Umbilical cord (tissue), 2 donors: ENCODE measurements around the gene ASTN1. TPM values are rescaled to one million over a fixed set of nuclear protein-coding genes. Genes with fewer than 3 reads are reported as not detected.
"Not testable (repeated sequence)": the region's sequence is repeated elsewhere in the genome, so short reads cannot be mapped to it uniquely, and the experiment has no call there.

Source experiments
- DNase-seq: peaks from one replicate; pipeline ENCODE4 v3.0.0-alpha.2; 2015; ENCODE audit warnings: low spot score
- total RNA-seq: library from RNA; depleted of rRNA; stranded (reverse); fragments of >200 nt; gene quantifications from one replicate; pipeline ENCODE4 v1.2.3, GENCODE V29; 2014; ENCODE audit warnings: low replicate concordance; ENCODE audit not compliant: insufficient read depth

Gene ASTN1
- total RNA-seq, 1 donor from 2014 or later, result 5.8 TPM

- DNase-seq, result no peak
Observed at GRCh38 chr1:177106614-177107365, 57.7 kb downstream of the ASTN1 start.

- peak; percentile 55 for DNase-seq
Observed at GRCh38 chr1:177106196-177106595, 58.3 kb downstream of the ASTN1 start.

DNA sequence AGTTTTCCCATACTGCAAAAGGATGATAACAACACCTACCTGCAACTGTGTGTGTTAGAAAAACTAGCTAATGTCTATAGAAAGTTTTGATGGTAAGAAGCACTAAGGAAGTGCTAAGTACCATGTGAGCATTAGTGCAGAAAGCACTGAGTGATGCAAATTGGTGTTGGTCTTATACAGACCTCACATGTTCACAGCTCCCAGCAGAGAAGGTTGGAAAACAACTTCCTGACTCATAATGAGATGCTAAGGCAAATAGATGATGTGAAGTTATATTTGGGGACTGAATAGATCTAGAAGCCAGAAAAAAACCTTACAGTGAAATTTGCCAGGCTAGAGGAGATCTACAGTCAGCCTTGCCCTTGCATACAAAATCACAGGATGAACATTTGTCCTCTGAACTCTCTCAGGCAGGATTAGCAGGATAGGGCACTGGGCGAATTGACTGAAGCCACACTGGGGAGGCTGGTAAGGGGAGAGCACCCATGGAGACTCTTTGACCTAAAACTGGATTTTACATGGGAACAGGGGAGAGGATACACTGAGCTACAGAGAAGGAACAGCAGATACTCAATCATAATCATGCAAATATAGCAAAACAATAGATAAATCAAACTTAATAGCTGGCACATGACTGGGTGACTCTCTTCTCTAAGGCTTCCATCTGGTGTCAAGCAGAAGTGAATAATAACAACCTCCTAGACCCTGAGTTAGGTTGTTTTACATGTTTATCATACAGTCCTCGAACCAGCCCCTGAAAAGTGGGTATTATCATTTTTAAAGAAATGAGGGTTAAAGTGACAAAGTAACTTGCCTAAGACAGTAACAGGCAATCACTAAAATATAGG lies 61.3 kb downstream of the ASTN1 start:
- DNase-seq, result no peak

GRCh38 chr1:177092001-177092400 lies 72.5 kb downstream of the ASTN1 start:
- DNase-seq, result no peak

- DNase-seq, result no peak
Observed at GRCh38 chr1:177091040-177091439, 73.5 kb downstream of the ASTN1 start.

- peak; percentile 45 for DNase-seq
Observed at GRCh38 chr1:177088966-177089365, 75.5 kb downstream of the ASTN1 start.

DNA sequence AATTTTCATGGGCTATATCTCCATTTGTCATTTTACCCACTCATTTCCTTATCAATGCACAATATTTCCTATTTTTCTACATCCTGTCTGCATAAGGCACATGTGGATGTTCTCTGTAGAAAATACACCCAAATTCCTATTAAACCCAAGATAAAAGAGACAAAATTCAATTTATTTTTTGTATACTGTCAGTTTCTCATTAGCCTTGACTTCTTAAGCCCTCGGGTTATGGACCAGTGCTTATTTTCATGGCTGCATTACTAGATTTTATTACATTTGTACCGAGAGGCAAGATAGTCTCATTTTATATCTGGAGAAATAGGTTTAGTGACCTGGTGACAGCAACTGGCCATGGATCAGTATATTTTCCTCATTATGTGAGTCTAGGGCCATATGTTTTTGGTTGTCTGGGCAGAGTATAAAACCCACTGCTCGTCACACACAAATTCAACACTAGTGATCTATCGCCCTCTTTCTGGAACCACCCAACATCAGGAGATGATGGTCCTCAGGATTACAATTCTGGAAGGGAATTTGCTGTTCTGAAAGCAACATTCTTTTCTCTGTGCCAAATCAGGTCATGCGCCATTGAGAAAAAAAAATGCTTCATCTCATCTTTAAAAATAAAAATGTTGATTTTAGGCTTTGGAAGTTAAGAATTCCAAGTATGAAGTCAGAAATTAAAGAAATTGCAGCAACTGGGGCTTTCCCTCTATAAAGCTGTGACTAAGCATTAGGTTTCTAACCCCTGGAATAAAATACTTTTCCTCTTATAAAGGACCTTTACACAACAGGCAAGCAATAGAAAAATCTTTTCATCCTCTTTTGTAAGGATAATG lies 81.4 kb downstream of the ASTN1 start:
- peak; percentile 38 for DNase-seq

- no peak for DNase-seq
Observed at GRCh38 chr1:177080564-177080963, 83.9 kb downstream of the ASTN1 start.

GRCh38 chr1:177077734-177078499 lies 86.6 kb downstream of the ASTN1 start:
- no peak for DNase-seq

DNA sequence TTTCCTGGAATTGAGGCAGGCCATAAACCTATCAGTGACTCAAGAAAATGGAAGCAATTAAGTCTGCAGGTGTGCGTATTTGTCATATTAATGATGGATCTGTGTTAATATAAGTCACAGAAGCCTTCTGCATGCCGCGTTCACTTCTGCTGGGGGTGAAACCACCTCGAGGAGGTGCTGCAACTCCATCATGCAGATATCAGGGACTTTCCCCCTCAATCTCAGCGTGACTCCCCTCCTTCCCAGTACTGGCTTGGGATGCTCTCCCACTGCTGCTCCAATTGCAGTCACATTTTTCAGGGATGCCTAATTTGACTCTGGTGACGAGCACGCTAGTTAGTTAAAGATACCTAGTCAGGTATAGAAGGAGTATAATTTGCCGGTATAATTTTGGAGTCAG lies 87.5 kb downstream of the ASTN1 start:
- DNase-seq, result no peak

DNA sequence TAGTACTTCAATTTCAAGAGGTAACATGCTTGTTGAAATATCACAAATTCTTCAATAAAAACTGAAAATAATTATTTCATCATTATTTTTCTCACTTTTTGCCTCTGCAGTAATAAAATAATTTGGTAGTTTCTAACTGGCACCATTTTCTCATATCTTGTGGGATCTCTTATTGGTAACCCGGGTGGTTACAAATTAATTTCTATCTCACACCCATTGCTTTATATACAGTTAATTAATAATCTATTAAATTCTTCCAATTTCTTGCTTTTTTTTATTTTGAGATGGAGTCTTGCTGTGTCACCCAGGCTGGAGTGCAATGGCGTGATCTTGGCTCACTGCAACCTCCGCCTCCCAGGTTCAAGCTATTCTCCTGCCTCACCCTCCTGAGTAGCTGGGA lies 89.7 kb downstream of the ASTN1 start:
- DNase-seq, result not testable (repeated sequence)

DNA sequence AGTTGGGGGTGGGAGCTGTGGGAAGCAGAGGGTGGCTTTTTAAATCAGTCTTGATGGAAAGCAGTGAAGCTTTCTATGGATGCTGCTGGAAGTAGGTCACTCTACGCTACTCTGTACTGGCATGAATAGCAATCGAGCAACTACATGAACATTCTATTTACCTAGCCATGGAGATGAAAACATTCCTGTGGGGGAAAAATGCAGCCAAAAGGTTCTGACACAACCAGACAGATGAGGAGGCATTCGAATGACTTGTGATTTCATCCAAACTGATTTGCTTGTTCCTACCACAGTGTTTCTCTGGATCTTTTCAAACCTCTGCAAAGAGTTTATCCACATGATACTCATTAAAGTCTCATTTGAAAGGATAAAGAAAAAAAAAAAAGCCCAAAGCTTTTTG lies 95.0 kb downstream of the ASTN1 start:
- DNase-seq, result peak; percentile 27

DNA sequence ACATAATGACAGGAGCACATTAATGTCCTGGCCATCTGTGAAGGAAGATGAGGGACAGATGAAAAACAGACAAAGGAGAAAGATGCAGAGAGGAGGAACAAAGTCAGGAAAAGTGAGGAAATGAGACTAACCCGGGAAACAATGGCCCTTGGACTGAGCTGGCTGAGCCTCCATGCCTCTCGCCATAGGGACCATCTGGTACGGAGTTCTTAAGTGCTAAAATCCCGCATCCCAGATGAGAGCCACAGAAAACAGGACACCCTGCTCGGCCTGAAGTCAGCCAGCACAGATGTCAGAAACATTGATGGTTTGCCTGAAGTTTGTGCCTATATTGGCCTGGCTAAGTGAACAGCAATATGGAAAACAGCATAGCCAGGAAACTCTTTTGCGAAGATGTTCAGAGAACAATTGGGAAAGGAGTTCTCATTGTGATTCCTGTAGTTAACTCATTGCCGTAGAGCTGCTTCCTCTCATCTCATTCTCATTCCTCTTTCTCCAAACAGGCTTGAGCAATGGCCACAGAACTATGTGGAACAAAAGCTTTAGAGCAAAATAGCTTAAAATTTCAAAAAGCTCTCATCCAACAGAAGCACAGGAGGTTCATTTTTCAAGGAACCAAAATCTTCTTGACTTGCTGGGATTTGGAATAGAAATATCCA lies 96.6 kb downstream of the ASTN1 start:
- no peak for DNase-seq

DNA sequence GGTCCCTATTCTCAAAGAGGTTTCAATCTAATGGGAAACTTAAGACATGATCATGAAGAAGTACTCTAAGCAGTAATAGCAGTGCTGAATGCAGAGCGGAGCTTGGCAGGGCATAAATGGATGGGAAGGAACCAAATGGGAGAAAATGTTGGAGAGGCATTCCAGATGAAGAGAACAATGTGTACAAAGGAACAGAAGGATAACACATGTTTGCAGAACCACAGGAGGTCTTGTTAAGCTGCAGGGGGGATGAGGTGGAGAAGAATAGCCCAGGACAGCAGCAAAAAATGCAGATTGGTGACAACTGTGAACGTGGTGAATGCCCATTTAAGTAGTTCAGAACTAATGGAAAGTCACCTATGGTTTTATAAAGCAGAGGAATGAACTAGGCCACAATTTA lies 99.1 kb downstream of the ASTN1 start:
- DNase-seq, result no peak

GRCh38 chr1:177063648-177064047 lies 100.9 kb downstream of the ASTN1 start:
- no peak for DNase-seq

GRCh38 chr1:177054542-177054941 lies 110.0 kb downstream of the ASTN1 start:
- DNase-seq, result no peak

- no peak for DNase-seq
Observed at GRCh38 chr1:177053648-177054047, 110.9 kb downstream of the ASTN1 start.

- DNase-seq, result no peak
Observed at GRCh38 chr1:177048314-177049069, 116.0 kb downstream of the ASTN1 start.

- no peak for DNase-seq
Observed at GRCh38 chr1:177045151-177045550, 119.4 kb downstream of the ASTN1 start.

GRCh38 chr1:177044390-177044789 lies 120.1 kb downstream of the ASTN1 start:
- DNase-seq, result no peak
